RWPE2 (cell line): ENCODE measurements around the gene ZNF423.
A peak's percentile ranks its signal among the peaks of the same experiment; 100 is the strongest.

ENCODE experiments used
- ATAC-seq: fragments of 200-7000 bp; cut with Tn5 transposase; 3 replicates; pipeline ENCODE4 v1.9.1; 2021; ENCODE audit warnings: low read depth
- DNase-seq: peaks from one replicate; pipeline ENCODE4 v3.0.0-alpha.2; 2020; ENCODE audit warnings: low spot score
- H3K27ac ChIP-seq: fragments of 450-650 bp; 2 replicates; pipeline ENCODE4 v1.5.1; 2017; ENCODE audit warnings: mild to moderate bottlenecking; ENCODE audit not compliant: poor library complexity, severe bottlenecking
- H3K27me3 ChIP-seq: fragments of 250-450 bp; sonication (Bioruptor Pico); 2 replicates; pipeline ENCODE4 v1.5.1; 2021; ENCODE audit warnings: mild to moderate bottlenecking, moderate library complexity; ENCODE audit not compliant: insufficient read depth, poor library complexity, severe bottlenecking
- H3K36me3 ChIP-seq: fragments of 250-450 bp; sonication (Bioruptor Pico); 2 replicates; pipeline ENCODE4 v1.5.1; 2020; ENCODE audit warnings: low read depth, mild to moderate bottlenecking, moderate library complexity
- H3K4me1 ChIP-seq: fragments of 250-450 bp; sonication (Bioruptor Pico); 2 replicates; pipeline ENCODE4 v1.5.1; 2021; ENCODE audit warnings: mild to moderate bottlenecking, moderate library complexity; ENCODE audit not compliant: insufficient read depth, poor library complexity, severe bottlenecking
- H3K4me3 ChIP-seq: fragments of 250-450 bp; sonication (Bioruptor Pico); 2 replicates; pipeline ENCODE4 v1.5.1; 2021; ENCODE audit warnings: mild to moderate bottlenecking, moderate library complexity; ENCODE audit not compliant: severe bottlenecking
- H3K9me3 ChIP-seq: fragments of 250-450 bp; sonication (Bioruptor Pico); 2 replicates; pipeline ENCODE4 v1.5.1; 2021; ENCODE audit warnings: mild to moderate bottlenecking, moderate library complexity; ENCODE audit not compliant: severe bottlenecking
- CTCF ChIP-seq: fragments of 450-650 bp; IDR thresholded peaks from one replicate; pipeline ENCODE4 v1.5.1; 2017; ENCODE audit warnings: mild to moderate bottlenecking, moderate library complexity; ENCODE audit not compliant: poor library complexity, severe bottlenecking

ZNF423 gene

DNA sequence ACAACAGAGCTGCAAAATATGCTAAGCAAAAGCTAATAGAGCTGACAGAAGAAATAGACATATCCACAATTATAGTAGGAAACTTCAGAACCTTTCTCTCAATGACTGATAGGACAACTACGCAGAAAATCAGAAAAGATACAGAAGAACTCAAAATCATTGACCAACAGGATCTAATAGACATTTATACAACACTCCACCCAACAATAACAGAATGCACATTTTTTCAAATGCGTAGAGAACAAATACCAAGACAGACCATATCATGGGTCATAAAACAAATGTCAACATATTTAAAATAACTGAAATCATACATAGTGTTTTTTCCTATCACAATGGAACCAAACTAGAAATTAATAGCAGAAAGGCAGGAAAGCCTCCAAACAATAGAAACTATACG, 244.9 kb downstream of the ZNF423 start:
- ATAC-seq (no peak), DNase-seq (no peak)
- TF ChIP-seq CTCF, result no peak
- Histone ChIP-seq H3K27ac (no peak overlapping the region), H3K4me1 (no peaks in the 10 kb centered on the region), H3K27me3 (peaks cover 18% of the 10 kb centered on the region), H3K9me3 (no peaks in the 10 kb centered on the region), H3K4me3 (no peak overlapping the region), H3K36me3 (no peaks in the 10 kb centered on the region)

DNA sequence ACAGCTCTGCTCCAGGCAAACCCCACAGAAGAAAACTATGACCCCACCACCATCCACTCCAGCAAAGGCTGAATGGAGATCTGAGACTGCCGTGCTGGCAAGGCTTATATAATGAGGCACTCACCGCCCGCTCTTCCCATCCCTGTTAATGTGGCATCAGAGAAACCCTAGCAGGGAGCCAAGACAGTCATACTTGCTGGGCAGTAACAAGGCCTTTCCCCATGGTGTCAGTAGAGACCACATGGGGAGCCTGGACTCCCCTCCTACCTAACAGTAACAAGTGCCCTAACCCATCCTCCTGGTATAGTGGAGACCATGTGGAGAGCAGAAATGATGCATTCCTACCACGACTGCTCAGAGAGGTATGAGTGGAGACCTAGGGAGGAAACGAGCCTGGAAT, 247.1 kb downstream of the ZNF423 start:
- Histone ChIP-seq H3K27ac (no peak overlapping the region), H3K27me3 (peaks cover 11% of the 10 kb centered on the region), H3K4me3 (no peak overlapping the region), H3K36me3 (no peaks in the 10 kb centered on the region), H3K9me3 (no peaks in the 10 kb centered on the region), H3K4me1 (no peaks in the 10 kb centered on the region)
- ATAC-seq, result peak; percentile 48; the same call in 1 of the 3 replicates
- DNase-seq, result no peak
- TF ChIP-seq CTCF, result peak; percentile 20

GRCh38 chr16:49608098-49608497, 247.8 kb downstream of the ZNF423 start:
- Histone ChIP-seq H3K9me3 (no peaks in the 10 kb centered on the region), H3K27ac (no peak overlapping the region), H3K4me3 (no peak overlapping the region), H3K4me1 (no peaks in the 10 kb centered on the region), H3K36me3 (no peaks in the 10 kb centered on the region), H3K27me3 (peaks cover 11% of the 10 kb centered on the region)
- DNase-seq (no peak), ATAC-seq (no peak)
- no peak for TF ChIP-seq CTCF

DNA sequence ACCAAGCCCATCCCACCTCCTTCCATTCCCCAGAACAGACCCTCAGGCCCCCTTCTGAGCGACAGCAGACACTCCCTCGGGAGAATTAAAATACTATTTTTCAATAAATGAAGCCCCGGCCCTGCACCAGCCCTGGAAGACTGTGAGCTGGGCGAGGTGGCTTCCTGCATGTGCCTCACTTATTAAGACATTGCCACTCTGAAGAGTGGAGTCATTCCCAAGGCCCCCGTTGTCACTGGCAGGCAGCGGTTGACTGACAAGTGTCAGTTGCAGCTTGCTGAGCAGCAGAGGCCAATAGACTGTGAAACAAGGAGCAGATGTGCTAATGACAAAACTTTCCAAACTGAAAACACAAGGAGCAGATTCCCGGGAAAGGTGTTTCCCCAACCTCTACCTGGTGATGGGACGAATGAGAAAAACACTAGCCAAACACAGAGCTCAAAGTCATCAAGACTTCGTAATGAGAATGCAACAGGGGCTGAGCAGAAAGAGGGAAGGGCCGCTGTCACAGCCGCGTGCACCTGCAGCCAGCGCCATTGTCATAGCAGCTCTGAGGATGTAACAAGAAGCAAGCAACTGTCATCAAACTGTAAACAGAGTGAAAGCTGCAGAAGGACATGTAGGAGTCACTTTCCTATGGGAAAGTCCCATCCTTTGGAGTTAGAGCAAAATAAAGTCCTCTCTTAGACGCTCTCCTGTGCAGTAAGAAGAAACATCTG, 250.2 kb downstream of the ZNF423 start:
- Histone ChIP-seq H3K27ac (no peak overlapping the region), H3K4me1 (no peaks in the 10 kb centered on the region), H3K9me3 (no peaks in the 10 kb centered on the region), H3K4me3 (no peak overlapping the region), H3K36me3 (no peaks in the 10 kb centered on the region), H3K27me3 (peaks cover 14% of the 10 kb centered on the region)
- DNase-seq, result no peak
- ATAC-seq, result no peak
- no peak for TF ChIP-seq CTCF

DNA sequence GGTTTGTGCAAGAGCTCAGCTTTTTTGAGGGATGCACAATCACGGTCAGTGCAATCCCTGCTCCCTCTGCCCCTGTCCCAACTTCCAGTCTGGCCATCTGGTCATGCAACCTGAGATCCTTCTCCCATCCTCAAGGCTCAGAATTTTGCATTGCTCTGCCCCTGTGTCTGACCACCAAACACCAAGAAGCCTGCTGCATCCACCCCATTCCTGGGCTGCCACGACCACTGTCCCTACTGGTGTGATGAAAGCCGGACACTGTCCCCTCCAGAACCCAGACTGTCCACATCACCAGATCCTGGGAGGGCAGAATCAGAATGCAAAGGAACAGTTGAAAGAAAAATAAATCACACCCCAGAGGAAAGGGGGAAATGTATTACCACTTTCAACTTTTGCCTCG, 251.3 kb downstream of the ZNF423 start:
- Histone ChIP-seq H3K36me3 (no peaks in the 10 kb centered on the region), H3K27ac (no peak overlapping the region), H3K4me1 (no peaks in the 10 kb centered on the region), H3K4me3 (no peak overlapping the region), H3K9me3 (no peaks in the 10 kb centered on the region), H3K27me3 (peaks cover 13% of the 10 kb centered on the region)
- DNase-seq, result no peak
- no peak for ATAC-seq
- no peak for TF ChIP-seq CTCF
